LNCaP clone FGC (cell line): ENCODE results near the gene PDE11A.

Source experiments
- DNase-seq: peaks from one replicate; pipeline ENCODE4 v3.0.0-alpha.2; 2011; ENCODE audit warnings: low read depth
- H3K4me3 ChIP-seq: 2 replicates; pipeline ENCODE4 v1.5.1; 2011; ENCODE audit warnings: mild to moderate bottlenecking, low read depth, low read length, control low read depth
- CTCF ChIP-seq: IDR thresholded peaks from 2 replicates; pipeline ENCODE4 v1.5.1; 2012; ENCODE audit warnings: mild to moderate bottlenecking; ENCODE audit not compliant: control insufficient read depth, insufficient read depth; ENCODE audit errors: extremely low read depth

The PDE11A gene

GRCh38 chr2:178072383-178073301 lies at the start of gene PDE11A:
Gene PDE11A, minus strand, starts transcription at chr2:178072777. Its CDS starts 340 bp downstream, at chr2:178072437.
- H3K4me3 ChIP-seq = peak within 1 kb of the TSS; percentile 48
- DNase-seq = peak; percentile 69

GRCh38 chr2:178119179-178119922 lies 46.8 kb upstream of the PDE11A start:
- no peak for DNase-seq
- no peak for TF ChIP-seq CTCF
- H3K4me3 ChIP-seq = no peak overlapping the region

More at GRCh38 chr2:178072383-178073301, at the start of gene PDE11A:
- TF ChIP-seq CTCF = no peak

GRCh38 chr2:178117725-178118124 lies 45.1 kb upstream of the PDE11A start:
- no peak overlapping the region for H3K4me3 ChIP-seq
- DNase-seq = no peak
- TF ChIP-seq CTCF = no peak

- no peak for DNase-seq
- H3K4me3 ChIP-seq = no peak overlapping the region
- no peak for TF ChIP-seq CTCF
Observed at GRCh38 chr2:178115271-178115670, 42.7 kb upstream of the PDE11A start.

- H3K4me3 ChIP-seq = no peak overlapping the region
- DNase-seq = no peak
- no peak for TF ChIP-seq CTCF
Observed at GRCh38 chr2:178114462-178114861, 41.9 kb upstream of the PDE11A start.

GRCh38 chr2:178112202-178113152 lies 39.9 kb upstream of the PDE11A start, which contains the start of gene RBM45:
Gene RBM45, plus strand, starts transcription at chr2:178112437. Its CDS starts 110 bp downstream, at chr2:178112547.
- peak; percentile 85 for TF ChIP-seq CTCF
- DNase-seq = peak; percentile 66
- peak within 1 kb of the TSS; percentile 90 for H3K4me3 ChIP-seq
